WTC11 (cell line): ENCODE results near the gene PGAP2. TPM values are rescaled to one million over a fixed set of nuclear protein-coding genes. Genes with fewer than 3 reads are reported as not detected.

Source experiments
- ATAC-seq: fragments of 200-7000 bp; cut with Tn5 transposase; 2 replicates; pipeline ENCODE4 v1.10.0; 2021; ENCODE audit warnings: mild to moderate bottlenecking, moderate library complexity
- CTCF ChIA-PET: fragments of 300-600 bp; sonication (Branson Sonifier 250); formaldehyde crosslinking; loops from one replicate; lab custom pipeline; 2021; ENCODE audit warnings: antibody characterized with exemption; lab: Charles Lee
- POLR2A ChIA-PET: fragments of 350-600 bp; sonication (Branson Sonifier 250); formaldehyde crosslinking; loops from one replicate; lab custom pipeline; 2021; ENCODE audit warnings: antibody characterized with exemption; lab: Charles Lee
- DNase-seq: peaks from one replicate; pipeline ENCODE4 v3.0.0; 2021; ENCODE audit warnings: low spot score
- H3K27ac Mint-ChIP-seq: 2 replicates; pipeline ENCODE4 v1.8.0; 2021; ENCODE audit warnings: mixed read lengths
- H3K27me3 Mint-ChIP-seq: 2 replicates; pipeline ENCODE4 v1.8.0; 2021; ENCODE audit warnings: low read depth, mild to moderate bottlenecking, moderate library complexity, mixed read lengths
- H3K36me3 Mint-ChIP-seq: 2 replicates; pipeline ENCODE4 v1.8.0; 2021; ENCODE audit warnings: mixed read lengths
- H3K4me1 Mint-ChIP-seq: 2 replicates; pipeline ENCODE4 v1.8.0; 2022; ENCODE audit warnings: mixed read lengths
- H3K4me3 Mint-ChIP-seq: 2 replicates; pipeline ENCODE4 v1.8.0; 2021; ENCODE audit warnings: mild to moderate bottlenecking, moderate library complexity, mixed read lengths
- H3K9me3 Mint-ChIP-seq: 2 replicates; pipeline ENCODE4 v1.8.0; 2021; ENCODE audit warnings: mixed read lengths
- ARID4B ChIP-seq: sonication (generic); formaldehyde crosslinking; IDR thresholded peaks from 2 replicates; pipeline ENCODE4 v1.8.0; 2023; ENCODE audit warnings: missing genetic modification reagents, mild to moderate bottlenecking, borderline replicate concordance
- CREB1 ChIP-seq: sonication (generic); formaldehyde crosslinking; IDR thresholded peaks from 2 replicates; pipeline ENCODE4 v1.8.0; 2023; ENCODE audit warnings: mild to moderate bottlenecking, missing genetic modification reagents
- E2F4 ChIP-seq: sonication (generic); formaldehyde crosslinking; IDR thresholded peaks from 2 replicates; pipeline ENCODE4 v1.8.1; 2022; ENCODE audit warnings: low read depth, mild to moderate bottlenecking, moderate library complexity, missing genetic modification reagents, borderline replicate concordance
- ESRRA ChIP-seq: sonication (generic); formaldehyde crosslinking; IDR thresholded peaks from 2 replicates; pipeline ENCODE4 v1.8.1; 2022; ENCODE audit warnings: mild to moderate bottlenecking, missing genetic modification reagents, borderline replicate concordance
- FOXP1 ChIP-seq: sonication (generic); formaldehyde crosslinking; IDR thresholded peaks from 2 replicates; pipeline ENCODE4 v1.8.0; 2022; ENCODE audit warnings: missing genetic modification reagents, mild to moderate bottlenecking, moderate library complexity, borderline replicate concordance
- GABPB1 ChIP-seq: sonication (generic); formaldehyde crosslinking; IDR thresholded peaks from 2 replicates; pipeline ENCODE4 v1.8.1; 2023; ENCODE audit warnings: mild to moderate bottlenecking, missing genetic modification reagents
- GRHL2 ChIP-seq: fragments of 250-450 bp; sonication (Bioruptor Pico); IDR thresholded peaks from 2 replicates; pipeline ENCODE4 v1.8.0; 2022; ENCODE audit warnings: mild to moderate bottlenecking, moderate library complexity; ENCODE audit not compliant: insufficient replicate concordance, severe bottlenecking
- MYBL2 ChIP-seq: sonication (generic); formaldehyde crosslinking; IDR thresholded peaks from 2 replicates; pipeline ENCODE4 v1.8.1; 2023; ENCODE audit warnings: mild to moderate bottlenecking, moderate library complexity, missing genetic modification reagents
- NR3C1 ChIP-seq: sonication (generic); formaldehyde crosslinking; conservative IDR thresholded peaks from 2 replicates; pipeline ENCODE4 v1.8.1; 2023; ENCODE audit warnings: low read depth, mild to moderate bottlenecking, missing genetic modification reagents
- PRRX2 ChIP-seq: fragments of 250-450 bp; sonication (Bioruptor Pico); IDR thresholded peaks from 2 replicates; pipeline ENCODE4 v1.8.0; 2021; ENCODE audit warnings: mild to moderate bottlenecking
- SP1 ChIP-seq: sonication (generic); formaldehyde crosslinking; conservative IDR thresholded peaks from 2 replicates; pipeline ENCODE4 v1.8.1; 2022; ENCODE audit warnings: missing genetic modification reagents
- TEAD4 ChIP-seq: sonication (generic); formaldehyde crosslinking; IDR thresholded peaks from 2 replicates; pipeline ENCODE4 v1.8.0; 2022; ENCODE audit warnings: mild to moderate bottlenecking, missing genetic modification reagents
- ZBTB43 ChIP-seq: sonication (generic); formaldehyde crosslinking; IDR thresholded peaks from 2 replicates; pipeline ENCODE4 v1.8.1; 2023; ENCODE audit warnings: mild to moderate bottlenecking, missing genetic modification reagents
- ZMAT4 ChIP-seq: fragments of 250-450 bp; sonication (Bioruptor Pico); IDR thresholded peaks from 2 replicates; pipeline ENCODE4 v1.9.0; 2021; ENCODE audit warnings: mild to moderate bottlenecking
- ZNF532 ChIP-seq: fragments of 250-450 bp; sonication (Bioruptor Pico); IDR thresholded peaks from 2 replicates; pipeline ENCODE4 v1.9.0; 2021; ENCODE audit warnings: mild to moderate bottlenecking, borderline replicate concordance
- total RNA-seq: library from RNA; stranded (reverse); gene quantifications from 3 replicates; pipeline ENCODE4 v1.2.3, GENCODE V29; 2021

The PGAP2 gene
- total RNA-seq, 1 experiment from 2014 or later: 43.0 TPM

- peak overlapping the region; percentile 82 for H3K4me3 Mint-ChIP-seq
- H3K27ac Mint-ChIP-seq: peak overlapping the region; percentile 36; the same call in 1 of the 2 replicates
- ATAC-seq: peak; percentile 23
- H3K9me3 Mint-ChIP-seq: no peaks in the 10 kb centered on the region
- H3K36me3 Mint-ChIP-seq: no peaks in the 10 kb centered on the region
- TF ChIP-seq FOXP1 (CRISPR knock-in tag) (0 out of 2 replicates have a peak, but pooled peaks have one; percentile 4), GRHL2 (no peak), ZMAT4 (no peak), ZBTB43 (no peak), ZNF532 (CRISPR knock-in tag) (no peak), ARID4B (CRISPR knock-in tag) (peak; percentile 11; the same call in 1 of the 2 replicates), NR3C1 (CRISPR knock-in tag) (no peak), SP1 (CRISPR knock-in tag) (no peak), MYBL2 (CRISPR knock-in tag) (no peak), PRRX2 (CRISPR knock-in tag) (no peak), TEAD4 (CRISPR knock-in tag) (no peak), E2F4 (no peak), ESRRA (CRISPR knock-in tag) (no peak), CREB1 (no peak), GABPB1 (CRISPR knock-in tag) (no peak)
- H3K4me1 Mint-ChIP-seq: peaks cover 46% of the 10 kb centered on the region
- POLR2A ChIA-PET: interaction anchor here (0.6 to 2.5 kb wide), 5 partner anchors 14 to 238 kb away, joined by 3 to 17 read pairs (median 4); partner anchors contain the start of gene STIM1
- CTCF ChIA-PET: interaction anchor here (0.6 to 7.2 kb wide), 18 partner anchors 10 to 348 kb away, joined by 3 to 165 read pairs (median 7); partner anchors contain the start of genes NUP98, PGAP2 and STIM1
- DNase-seq: no peak
- H3K27me3 Mint-ChIP-seq: peaks cover 9% of the 10 kb centered on the region
These were observed 31.9 kb downstream of the PGAP2 start for GRCh38 chr11:3840004-3840869.
